ENCODE results near the gene IL17RC.

The IL17RC gene

DNA sequence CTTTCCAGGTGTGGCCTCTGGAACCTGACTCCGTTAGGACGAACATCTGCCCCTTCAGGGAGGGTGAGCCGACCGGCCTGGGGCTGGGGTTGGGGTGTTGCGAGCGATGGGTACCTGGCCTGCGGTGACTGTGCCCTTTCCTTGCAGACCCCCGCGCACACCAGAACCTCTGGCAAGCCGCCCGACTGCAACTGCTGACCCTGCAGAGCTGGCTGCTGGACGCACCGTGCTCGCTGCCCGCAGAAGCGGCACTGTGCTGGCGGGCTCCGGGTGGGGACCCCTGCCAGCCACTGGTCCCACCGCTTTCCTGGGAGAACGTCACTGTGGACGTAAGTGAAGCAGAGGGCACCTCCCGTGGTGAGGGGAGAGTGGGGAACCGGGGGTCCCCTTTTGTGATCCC, 11.3 kb downstream of the IL17RC start:
- no peak overlapping the region for H3K4me3 ChIP-seq (ENCODE audit: low read depth, low read length)
- TF ChIP-seq, protein P1, sequence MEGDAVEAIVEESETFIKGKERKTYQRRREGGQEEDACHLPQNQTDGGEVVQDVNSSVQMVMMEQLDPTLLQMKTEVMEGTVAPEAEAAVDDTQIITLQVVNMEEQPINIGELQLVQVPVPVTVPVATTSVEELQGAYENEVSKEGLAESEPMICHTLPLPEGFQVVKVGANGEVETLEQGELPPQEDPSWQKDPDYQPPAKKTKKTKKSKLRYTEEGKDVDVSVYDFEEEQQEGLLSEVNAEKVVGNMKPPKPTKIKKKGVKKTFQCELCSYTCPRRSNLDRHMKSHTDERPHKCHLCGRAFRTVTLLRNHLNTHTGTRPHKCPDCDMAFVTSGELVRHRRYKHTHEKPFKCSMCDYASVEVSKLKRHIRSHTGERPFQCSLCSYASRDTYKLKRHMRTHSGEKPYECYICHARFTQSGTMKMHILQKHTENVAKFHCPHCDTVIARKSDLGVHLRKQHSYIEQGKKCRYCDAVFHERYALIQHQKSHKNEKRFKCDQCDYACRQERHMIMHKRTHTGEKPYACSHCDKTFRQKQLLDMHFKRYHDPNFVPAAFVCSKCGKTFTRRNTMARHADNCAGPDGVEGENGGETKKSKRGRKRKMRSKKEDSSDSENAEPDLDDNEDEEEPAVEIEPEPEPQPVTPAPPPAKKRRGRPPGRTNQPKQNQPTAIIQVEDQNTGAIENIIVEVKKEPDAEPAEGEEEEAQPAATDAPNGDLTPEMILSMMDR (IDR thresholded peaks at IDR 0.05; ENCODE audit: low read depth, low read length), result no peak

DNA sequence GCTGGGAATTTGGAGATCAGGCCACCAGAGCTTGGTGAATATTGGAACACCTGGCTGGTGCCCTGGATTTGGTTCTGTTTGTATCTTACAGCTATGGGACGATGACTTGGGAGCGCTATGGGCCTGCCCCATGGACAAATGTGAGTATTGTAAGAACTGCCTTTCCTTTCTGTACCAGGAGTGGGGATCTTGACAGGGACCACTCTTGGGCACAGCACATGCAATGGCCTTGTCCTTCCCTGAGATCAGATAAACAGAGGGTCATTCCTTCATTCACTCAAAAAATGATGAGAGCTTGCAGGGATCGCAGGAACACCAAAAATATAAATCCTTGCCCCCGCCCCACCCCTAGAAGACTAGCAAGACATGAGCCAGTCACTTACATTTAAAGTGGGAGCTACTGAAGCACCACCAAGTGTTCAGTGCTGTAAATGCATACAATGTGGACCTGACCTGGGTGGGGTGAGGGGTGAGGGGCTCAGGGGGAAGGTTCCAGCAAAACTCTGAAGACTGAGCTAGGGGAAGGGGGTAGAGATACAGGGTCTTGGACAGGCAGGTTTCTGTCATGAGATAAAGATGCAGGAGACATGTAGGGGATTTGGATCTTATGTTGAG, 14.0 kb downstream of the IL17RC start:
- no peak overlapping the region for H3K4me3 ChIP-seq (ENCODE audit: low read depth, low read length)

DNA sequence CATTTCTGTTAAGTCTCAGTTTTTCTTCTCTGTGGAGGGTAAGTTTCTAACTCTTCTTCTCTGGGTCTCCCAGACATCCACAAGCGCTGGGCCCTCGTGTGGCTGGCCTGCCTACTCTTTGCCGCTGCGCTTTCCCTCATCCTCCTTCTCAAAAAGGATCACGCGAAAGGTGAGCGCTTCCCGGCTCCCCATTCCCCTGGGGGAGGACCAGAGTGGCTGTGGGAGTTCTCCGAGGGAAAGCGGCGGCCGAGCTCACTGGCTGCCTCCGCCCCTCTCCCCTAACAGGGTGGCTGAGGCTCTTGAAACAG, 15.6 kb downstream of the IL17RC start:
- TF ChIP-seq, protein P1 (IDR thresholded peaks at IDR 0.05; ENCODE audit: low read depth, low read length), result no peak
- peak overlapping the region; percentile 76 for H3K4me3 ChIP-seq (ENCODE audit: low read depth, low read length)

More for the DNA sequence above, 14.0 kb downstream of the IL17RC start:
- TF ChIP-seq, protein P1 (IDR thresholded peaks at IDR 0.05; ENCODE audit: low read depth, low read length), result no peak

DNA sequence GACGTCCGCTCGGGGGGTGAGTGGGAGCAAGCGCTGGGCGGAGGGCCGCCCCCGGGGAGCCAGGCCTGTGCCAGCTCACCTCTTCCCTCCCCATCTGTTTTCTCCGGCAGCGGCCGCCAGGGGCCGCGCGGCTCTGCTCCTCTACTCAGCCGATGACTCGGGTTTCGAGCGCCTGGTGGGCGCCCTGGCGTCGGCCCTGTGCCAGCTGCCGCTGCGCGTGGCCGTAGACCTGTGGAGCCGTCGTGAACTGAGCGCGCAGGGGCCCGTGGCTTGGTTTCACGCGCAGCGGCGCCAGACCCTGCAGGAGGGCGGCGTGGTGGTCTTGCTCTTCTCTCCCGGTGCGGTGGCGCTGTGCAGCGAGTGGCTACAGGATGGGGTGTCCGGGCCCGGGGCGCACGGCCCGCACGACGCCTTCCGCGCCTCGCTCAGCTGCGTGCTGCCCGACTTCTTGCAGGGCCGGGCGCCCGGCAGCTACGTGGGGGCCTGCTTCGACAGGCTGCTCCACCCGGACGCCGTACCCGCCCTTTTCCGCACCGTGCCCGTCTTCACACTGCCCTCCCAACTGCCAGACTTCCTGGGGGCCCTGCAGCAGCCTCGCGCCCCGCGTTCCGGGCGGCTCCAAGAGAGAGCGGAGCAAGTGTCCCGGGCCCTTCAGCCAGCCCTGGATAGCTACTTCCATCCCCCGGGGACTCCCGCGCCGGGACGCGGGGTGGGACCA, 16.1 kb downstream of the IL17RC start:
- TF ChIP-seq, protein P1 (IDR thresholded peaks at IDR 0.05; ENCODE audit: low read depth, low read length), result peak; percentile 72
- peak overlapping the region; percentile 76 for H3K4me3 ChIP-seq (ENCODE audit: low read depth, low read length)

DNA sequence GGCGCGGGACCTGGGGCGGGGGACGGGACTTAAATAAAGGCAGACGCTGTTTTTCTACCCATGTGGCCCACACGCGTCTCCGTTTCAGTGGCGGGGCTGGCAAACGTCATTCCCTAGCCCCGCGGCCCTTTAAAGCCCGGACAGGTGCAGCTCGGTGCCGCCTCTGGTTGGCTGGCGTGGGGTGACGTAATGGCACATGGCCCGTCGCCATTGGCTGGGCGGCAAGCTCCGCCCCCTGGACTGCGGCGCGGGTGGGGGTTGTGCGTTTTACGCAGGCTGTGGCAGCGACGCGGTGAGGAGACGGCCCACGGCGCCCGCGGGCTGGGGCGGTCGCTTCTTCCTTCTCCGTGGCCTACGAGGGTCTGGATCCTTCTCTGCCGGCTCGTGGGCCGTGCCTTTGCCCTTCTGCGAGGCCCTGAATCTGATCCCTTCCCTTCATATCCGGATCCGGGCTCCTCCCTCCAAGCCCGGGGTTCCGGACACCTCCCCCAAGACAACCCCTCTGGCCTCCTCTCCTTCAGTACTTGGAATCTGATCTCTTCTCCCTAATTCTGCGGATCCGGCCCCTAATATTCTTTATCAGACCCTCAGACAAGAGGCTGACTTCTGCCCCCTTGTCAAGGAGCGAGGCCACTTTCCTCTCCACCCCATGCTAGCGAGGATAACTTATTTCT, 16.8 kb downstream of the IL17RC start, which contains the start of gene CRELD1:
TSS of gene CRELD1 (plus strand) at position 274 of the 674 bp plus-strand sequence. CDS start 605 bp downstream, outside the sequence.
- H3K4me3 ChIP-seq (ENCODE audit: low read depth, low read length), result peak within 1 kb of the TSS; percentile 76

DNA sequence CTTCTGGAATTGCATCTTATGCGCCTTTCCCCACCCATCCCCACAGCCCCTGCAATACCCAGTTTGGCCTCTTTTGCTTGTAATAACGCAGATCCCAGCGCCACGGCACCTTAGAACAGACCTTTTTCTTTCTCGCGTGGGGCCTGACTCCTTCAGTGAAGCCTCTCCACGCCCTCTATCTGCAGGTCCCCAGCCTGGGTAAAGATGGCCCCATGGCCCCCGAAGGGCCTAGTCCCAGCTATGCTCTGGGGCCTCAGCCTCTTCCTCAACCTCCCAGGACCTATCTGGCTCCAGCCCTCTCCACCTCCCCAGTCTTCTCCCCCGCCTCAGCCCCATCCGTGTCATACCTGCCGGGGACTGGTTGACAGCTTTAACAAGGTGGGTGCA, 17.3 kb downstream of the IL17RC start:
- TF ChIP-seq, protein P1 (IDR thresholded peaks at IDR 0.05; ENCODE audit: low read depth, low read length), result peak; percentile 27; the same call in 1 of the 2 replicates
- peak overlapping the region; percentile 76 for H3K4me3 ChIP-seq (ENCODE audit: low read depth, low read length)

More for the DNA sequence above, 16.8 kb downstream of the IL17RC start, which contains the start of gene CRELD1:
- TF ChIP-seq, protein P1 (IDR thresholded peaks at IDR 0.05; ENCODE audit: low read depth, low read length), result no peak

DNA sequence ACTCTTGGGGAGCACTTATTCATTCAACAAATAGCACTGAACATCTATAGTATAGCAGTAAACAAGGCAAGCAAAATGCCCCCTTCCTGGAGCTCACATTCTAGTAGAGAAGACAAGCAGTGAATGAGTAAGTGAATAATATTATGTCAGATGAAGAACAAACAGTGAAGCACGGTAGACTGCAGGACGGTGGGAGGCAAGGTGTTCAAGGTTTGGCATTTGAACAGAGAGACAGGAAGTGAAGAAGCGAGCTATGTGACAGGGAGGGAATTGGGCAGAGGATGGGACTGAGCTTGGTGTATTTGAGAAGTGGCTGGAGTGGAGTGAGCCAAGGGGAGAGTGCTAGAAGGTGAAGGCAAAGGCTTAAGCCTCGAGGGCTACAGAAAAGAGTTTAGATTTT, 18.1 kb downstream of the IL17RC start:
- peak overlapping the region; percentile 76 for H3K4me3 ChIP-seq (ENCODE audit: low read depth, low read length)
- TF ChIP-seq, protein P1 (IDR thresholded peaks at IDR 0.05; ENCODE audit: low read depth, low read length), result no peak

All from WI38 (cell line).